ENCODE data around the gene NUMB. TPM values are rescaled to one million over a fixed set of nuclear protein-coding genes. Genes with fewer than 3 reads are reported as not detected.
"Not testable (repeated sequence)": the region's sequence is repeated elsewhere in the genome, so short reads cannot be mapped to it uniquely, and the experiment has no call there.

The NUMB gene
- polyA plus RNA-seq, 5 donors = 70.7 to 110 (median 102) TPM

DNA sequence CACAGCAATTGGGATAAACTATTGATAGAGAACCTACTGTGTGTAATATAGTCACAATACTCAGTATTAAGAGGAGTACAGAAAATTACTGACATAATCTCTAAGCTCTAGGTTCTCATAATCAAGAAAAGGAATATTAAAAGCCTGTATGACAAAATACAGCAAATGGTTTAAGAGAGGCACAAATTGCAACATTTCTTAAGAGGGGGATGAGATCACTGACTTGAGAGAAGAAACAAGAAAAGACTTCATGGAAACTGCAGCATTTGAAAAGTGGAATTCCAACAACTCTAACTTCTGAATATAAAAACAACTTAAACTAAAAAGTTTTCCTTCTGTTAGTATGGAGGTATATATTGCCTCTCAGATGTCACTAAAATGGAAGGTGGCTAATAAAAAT, 89.7 kb downstream of the NUMB start:
- DNase-seq = no peak

DNA sequence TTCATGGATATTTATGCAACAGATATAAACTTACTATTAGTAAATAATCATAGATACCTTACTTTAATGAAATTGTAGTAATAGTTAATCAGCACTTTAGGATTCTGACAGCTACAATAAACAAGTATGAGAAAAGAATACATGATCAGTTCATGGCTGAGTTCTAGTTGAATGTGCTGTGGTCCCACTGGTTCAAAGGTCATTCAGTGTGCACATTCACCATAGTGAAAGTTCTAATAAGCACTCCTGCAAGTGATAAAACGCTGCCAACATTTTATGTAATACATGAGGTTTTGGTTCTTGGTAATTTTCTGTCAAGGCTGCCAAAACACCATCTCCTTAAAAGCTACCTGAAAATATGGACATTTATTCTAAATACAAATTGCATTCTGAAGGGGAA, 92.6 kb downstream of the NUMB start:
- no peak for DNase-seq

DNA sequence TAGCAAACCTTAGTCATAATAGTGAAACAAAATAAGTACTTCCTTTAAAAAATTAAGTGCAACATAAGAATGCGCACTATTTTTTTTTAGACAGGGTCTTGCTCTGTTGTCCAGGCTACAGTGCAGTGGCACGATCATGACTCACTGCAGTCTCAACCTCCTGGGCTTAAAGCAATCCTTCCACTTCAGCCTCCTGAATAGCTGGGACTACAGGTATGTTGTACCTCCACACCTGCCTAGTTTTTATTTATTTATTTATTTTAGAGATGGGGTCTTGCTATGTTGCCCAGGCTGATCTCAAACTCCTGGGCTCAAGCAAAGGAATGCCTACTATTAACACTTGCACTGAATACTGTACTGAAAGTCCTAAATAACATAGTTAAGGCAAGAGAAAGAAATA, 93.8 kb downstream of the NUMB start:
- DNase-seq = no peak

DNA sequence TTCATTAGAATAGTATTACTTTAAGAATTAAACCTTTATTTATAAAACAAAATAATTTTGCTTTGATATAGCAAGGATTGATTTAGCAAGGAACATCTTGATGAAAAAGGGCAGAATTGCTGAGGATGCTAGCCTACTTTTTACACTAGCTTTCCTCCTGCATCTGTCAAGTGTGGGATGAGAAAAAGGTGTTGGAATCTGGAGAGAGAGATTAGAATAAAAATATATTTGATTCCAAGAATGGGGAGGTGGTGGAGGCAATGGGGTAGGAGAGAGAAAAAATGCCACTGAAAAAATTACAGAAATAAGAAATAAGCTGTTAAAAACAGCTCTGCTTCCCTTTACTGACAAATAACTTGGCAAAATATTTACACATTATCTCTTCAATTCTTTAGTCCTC, 98.9 kb downstream of the NUMB start:
- no peak for DNase-seq

DNA sequence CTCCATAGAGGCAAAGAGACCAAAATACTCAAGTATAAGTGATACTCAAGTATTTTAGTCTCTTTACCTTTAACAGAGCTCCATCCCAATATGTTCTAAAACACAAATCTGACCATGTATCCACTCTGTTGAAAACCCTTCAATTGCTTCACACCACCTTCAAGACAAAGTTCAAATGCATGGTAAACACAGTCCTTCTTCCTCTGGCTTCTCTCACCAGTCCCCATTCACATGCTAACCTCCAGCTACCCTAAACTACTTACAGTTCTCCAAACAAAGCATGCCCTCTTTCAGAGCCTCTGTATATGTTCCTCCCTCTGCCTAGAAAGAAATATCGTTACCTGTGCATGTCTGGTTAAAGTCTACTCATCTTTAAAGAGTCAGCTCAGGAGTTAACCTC, 100.2 kb downstream of the NUMB start:
- no peak for DNase-seq

DNA sequence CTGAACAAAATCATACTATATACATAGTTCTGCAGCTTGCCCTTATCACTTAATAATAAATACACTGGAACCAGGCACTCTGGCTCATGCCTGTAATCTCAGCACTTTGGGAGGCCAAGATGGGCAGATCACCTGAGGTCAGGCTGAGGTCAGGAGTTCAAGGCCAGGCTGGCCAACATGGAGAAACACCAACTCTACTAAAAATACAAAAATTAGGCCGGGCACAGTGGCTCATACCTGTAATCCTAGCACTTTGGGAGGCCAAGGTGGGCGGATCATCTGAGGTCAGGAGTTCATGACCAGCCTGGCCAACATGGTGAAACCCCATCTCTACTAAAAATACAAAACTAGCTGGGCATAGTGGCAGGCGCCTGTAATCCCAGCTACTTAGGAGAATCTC, 109.3 kb downstream of the NUMB start:
- DNase-seq = not testable (repeated sequence)

DNA sequence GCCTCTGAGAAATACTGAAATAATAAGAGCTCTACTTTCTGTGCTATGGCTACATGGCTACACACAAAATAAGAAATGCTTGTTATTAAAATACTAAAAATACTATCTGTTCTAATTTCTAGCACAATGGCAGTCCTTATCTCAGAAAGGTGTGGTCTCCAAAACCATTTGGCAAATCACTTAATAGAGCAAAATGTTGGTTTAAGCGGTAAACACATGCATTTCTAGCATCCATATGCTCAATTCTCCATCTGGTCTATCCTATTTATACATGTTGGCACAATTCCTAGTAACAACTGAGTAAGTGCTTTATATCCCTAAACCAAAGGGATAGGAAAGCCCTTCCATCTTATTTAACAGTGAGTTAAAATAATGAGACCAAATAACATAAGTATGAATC, 114.0 kb downstream of the NUMB start:
- DNase-seq = no peak

DNA sequence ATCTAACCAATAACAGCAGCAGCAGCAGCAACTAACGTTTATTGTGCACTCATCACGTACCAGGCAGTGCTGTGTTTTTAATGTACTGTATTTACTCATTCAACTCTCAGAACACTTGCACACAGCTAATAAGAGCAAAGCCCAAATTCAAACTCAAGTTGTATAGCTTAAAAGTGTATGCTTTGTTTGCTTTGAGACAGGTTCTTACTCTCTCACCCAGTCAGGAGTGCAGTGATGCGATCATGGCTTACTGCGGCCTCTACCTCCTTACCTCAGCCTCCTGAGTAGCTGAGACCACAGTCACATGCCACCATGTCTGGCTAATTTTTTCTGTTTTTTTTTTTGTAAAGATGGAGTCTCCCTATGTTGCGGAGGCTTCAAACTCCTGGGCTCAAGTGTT, 115.7 kb downstream of the NUMB start:
- no peak for DNase-seq

DNA sequence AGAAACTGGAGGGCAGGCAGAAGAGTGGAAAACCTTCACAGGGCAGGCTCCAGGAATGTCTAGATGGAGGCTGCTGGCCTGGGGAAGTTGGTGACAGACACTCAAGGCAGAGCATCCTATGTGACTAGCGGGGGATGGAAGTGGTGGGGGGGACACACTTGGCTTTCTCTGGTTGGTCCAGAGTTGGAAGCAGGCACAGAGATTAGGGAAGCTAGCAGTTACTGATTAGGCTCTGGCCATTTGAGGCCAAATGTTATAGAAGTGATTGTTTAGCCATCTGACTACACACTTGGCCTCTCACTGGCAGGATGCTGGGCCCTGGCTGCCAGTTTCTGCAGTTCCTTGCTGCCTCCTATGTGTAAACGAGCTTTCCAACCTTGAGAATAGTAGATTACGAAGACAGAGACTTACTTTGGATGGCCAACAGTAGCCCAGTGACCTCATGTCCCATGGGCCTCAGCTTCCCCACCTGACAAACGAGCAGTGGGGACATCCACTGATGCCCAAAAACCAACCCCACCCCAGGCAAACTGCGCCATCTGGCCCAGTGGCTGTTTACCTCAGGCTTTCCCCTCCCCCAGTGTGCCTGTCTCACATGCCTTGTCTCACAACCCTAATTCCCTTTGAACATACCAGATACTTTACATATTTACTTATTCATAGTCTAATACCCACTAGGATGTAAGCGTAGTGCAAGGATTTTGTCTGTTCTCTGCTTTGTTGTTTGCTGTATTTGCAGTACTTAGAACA, 118.3 kb downstream of the NUMB start:
- DNase-seq = no peak

DNA sequence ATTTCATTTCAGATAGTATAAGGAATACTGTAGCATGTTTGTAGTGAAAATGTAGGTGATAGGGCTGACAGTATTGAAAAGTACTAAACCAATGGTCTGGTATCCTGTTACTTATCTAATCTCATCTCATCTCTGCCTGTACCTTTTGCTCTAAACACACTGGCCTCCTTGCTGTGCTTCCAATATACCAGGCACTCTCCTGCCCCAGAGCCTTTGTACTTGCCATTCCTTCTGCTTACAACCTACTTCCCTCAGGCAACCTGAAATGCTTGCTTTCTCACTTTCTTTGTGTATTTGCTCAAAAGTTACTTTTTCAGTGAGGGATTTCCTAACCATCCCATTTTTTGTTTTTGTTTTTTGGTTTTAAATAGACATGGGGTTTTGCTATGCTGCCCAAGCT, 119.1 kb downstream of the NUMB start:
- no peak for DNase-seq

DNA sequence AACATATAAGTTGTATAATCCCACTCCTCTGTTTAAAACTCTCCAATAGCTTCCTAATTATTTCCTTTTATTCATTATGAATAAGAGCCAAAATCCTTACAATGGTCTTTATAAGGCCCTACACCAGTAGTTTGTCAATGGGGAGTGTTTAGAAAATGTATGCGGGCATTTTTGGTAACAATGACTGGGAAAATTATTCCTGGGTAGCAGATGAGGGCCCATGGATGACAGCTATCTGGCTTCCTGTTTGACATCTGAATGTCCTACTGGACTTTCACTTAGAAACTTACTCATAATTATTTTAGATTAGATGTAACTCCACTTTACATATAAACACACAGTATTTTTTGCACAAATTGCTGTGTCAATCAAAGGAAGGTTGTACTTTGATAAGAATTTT, 119.8 kb downstream of the NUMB start:
- no peak for DNase-seq

DNA sequence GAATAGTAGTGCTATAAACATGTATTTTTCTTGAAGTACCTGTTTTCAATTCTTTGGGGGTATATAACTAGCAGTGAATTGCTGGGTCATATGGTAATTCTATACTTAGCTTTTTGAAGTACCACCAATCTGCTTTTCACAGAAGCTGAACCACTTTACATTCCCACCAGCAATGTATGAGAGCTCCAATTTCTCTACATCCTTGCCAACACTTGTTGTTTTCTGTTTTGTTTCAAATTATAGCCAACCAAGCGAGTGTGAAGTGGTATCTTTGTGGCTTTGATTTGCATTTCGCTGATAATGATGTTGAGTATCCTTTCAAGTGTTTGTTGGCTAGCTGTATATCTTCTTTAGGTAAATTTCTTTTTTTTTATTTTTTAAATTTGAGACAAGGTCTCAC, 125.3 kb downstream of the NUMB start:
- DNase-seq = no peak

DNA sequence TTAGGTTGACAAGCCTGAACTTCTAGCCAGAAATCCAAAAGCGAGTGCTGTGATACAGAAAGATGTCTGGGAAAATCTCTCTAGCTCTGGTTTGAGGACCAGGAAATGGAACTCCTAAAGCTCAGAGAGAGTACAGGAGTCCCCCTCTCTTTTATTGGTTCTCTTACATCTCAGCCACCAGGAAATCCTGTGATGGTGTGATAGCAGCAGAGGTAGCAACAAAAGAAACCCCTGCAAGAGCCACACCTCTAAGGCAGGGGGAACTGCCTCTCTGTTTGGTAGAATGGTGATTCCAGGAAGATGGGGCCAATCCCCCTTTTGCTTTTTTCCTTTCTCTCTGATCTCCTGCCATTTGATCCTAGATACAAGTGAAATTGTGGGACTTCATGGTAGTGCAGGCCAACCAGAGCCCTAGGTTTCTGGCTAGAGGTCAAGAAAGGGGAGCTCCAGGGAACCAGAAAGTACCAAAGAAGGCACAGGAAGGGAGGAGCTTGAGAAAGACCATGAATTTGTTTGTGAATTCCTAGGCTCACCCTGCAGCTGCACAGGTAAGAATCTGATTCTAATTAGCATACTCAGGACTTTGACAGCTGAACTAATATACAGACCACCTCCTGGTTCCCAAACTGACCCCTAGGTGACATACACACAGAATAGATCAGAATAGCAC, 132.6 kb downstream of the NUMB start:
- DNase-seq = no peak

DNA sequence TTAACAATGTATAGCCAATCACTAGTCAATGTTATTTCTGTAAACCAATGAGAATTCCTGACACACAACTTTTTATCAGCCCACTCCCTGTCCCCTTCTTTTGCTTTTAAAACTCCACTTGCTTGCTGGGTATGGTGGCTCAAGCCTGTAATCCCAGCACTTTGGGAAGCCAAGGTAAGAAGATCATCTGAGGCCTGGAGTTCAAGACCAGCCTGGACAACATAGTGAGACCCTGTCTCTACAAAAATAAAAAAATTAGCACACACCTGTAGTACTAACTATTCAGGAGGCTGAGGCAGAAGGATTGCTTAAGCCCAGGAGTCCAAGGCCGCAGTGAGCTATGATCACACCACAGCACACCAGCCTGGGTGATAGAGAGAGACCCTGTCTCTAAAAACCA, 133.3 kb downstream of the NUMB start:
- no peak for DNase-seq

DNA sequence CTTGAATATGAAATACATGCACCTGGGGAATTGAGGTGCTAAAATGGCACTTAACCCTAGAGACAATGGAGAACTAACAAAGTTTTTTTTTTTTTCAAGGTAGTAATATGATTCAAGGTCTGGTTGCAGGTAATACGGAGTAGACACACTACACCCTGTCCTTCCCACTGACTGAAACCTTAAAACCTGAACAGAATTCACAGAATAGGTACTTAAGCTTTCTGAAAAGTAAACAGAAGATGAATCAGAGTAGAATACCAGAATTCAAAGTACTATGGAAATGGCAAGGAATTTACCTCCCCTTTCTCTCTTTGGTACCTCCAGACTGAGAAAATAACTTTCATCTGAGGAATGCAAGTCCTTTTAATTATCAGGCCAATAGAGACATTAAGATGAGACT, 133.8 kb downstream of the NUMB start:
- no peak for DNase-seq

DNA sequence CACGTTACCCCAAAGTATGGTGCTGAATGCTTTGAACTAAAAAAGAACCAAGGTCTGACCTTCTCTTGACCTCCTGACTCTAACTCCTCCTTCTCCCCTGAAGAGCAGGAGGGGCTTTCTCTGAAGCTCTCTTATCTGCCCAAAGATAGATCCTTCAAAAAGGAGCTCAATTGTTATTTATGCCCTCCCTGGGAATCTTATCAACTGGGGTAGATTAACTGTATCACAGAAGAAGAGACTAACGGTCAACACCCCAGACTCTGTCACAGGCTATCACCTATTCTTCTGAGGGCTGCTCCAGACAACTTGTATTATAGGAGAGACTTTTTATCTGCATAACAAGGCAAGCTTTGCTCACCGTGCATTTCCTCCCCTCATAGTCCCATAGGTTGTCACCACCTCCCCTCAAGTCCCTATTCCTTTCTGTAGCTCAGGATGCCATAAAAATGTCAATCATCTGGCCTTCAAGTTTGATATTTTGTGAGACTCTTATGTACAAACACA, 134.4 kb downstream of the NUMB start:
- no peak for DNase-seq

DNA sequence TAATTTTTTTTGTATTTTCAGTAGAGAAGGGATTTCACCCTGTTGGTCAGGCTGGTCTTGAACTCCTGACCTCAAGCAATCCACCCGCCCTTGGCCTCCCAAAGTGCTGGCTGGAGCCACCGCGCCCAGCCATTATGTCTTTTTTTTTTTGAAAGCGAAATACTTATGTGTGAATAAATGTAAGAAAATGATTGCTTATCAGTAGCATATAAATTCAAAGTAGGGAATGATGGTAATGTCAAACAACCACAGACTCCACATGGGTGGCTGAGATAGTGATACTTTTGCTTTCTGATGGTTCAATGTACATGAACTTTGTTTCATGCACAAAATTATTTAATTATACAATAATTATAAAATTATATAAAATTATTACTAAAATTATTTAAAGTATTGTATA, 145.2 kb downstream of the NUMB start:
- DNase-seq = no peak

DNA sequence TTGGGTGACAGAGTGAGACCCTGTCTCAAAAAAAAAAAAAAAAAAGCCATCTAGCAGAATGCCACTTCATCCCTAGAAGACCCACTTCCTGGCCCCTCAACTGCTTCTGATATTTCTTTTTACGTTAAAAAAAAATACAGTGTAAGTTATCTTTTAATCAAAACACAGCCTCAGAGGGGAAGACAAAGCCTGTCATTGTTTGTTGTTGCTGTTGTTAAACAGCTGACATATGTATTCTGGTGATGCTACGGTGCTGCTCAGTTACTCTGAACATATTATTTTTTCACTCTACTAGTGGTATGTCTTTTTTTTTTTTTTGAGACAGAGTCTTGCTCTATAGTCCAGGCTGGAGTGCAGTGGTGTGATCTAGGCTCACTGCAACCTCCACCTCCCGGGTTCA, 145.7 kb downstream of the NUMB start:
- no peak for DNase-seq

DNA sequence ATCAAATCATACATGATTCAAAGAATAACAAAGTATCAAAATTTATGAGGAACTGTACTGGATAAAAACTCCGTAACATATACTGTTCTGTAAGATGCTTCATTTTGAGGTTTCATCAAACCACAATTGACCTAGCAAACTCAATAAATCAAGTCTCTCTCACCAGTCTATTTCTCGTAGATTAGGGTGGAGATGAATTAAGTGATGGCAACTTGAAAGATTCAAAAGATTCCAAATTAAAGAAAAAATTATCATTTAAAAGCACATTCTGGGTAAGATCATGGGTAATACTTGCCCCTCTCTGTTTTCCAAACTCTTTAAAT, 146.7 kb downstream of the NUMB start:
- no peak for DNase-seq

DNA sequence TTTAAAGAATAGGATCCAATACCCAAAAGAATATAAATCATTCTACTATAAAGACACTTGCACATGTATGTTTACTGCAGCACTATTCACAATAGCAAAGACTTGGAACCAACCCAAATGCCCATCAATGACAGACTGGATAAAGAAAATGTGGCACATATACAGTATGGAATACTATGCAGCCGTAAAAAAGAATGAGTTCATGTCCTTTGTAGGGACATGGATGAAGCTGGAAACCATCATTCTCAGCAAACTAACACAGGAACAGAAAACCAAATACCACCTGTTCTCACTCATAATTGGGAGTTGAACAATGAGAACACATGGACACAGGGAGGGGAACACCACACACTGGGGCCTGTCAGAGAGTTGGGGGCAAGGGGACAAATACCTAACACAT, 149.1 kb downstream of the NUMB start:
- DNase-seq = not testable (repeated sequence)

DNA sequence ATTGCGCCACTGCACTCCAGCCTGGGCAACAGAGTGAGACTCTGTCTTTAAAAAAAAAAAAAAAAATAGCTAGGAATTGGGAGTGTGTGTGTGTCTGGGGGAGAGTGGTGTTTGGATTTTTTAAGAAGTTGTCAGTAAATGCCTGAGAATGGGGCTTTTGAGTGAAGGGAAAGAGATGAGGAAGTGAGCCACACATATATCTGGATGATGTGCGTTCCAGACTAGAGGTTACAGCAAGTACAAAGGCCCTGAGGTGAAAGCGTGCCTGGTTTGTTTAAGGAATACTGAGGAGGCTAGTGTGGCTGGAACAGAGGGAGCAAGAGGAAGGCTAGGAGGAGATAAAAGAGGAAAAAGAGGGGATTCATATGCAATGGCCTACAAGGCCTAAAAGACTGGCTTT, 151.1 kb downstream of the NUMB start:
- no peak for DNase-seq

DNA sequence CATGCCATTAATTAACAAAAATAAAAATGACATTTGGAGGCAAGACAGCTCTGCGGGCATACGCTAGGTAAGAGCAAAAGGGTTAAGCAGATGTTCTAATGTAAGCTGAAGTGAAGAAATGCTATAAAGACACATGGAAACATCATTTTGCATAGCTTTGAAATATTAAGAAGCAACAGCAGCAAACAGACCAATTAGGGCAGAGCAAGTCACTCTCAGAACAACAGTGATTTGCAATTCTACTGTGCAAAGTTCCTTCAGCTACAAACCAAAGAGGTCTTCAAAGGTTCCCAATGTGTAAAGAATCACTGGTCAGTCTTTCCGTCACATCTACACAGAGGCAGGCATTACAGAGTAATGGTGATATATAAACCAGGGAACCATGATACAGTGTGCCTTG, 152.8 kb downstream of the NUMB start:
- no peak for DNase-seq

DNA sequence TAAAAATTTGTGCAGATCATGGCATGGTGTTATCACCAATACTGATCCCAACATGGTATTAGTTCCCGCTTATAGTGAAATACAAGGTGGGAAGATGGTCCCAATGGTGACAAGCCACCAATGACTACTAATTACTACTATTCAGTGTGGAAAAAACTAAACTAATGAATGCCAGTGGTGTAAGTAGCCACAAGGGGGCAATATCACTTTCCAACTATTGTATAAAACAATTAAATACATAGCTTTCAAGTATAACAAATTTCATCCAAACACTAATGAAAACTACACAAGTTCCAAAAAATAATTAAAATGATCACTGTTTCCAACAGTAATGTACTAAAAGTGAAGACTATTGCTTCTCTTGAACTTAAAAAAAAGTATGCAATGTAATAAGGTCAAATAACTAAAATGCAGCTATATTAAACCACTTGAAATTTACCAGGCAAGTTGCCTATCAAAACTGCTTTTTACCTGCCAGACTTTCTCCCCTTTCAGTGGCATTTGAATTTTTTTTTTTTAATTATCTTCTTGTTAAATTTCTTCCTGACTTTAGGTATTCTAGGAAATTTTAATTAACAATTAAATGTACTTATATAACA, 163.0 kb downstream of the NUMB start:
- peak in 1 of 2 donors; percentile 22 for DNase-seq

Data from right lung (tissue), 5 donors.